Activated T-helper 17 cell treated with anti-CD3 and anti-CD28 coated beads, Interleukin-2, amount 50 U/mL, for 72 hours (primary cell): ENCODE measurements around the gene ANKRD33B. TPM values are rescaled to one million over a fixed set of nuclear protein-coding genes. Genes with fewer than 3 reads are reported as not detected.
"Not testable (repeated sequence)": the region's sequence is repeated elsewhere in the genome, so short reads cannot be mapped to it uniquely, and the experiment has no call there.

Experiments
- ATAC-seq: fragments of 150-1000 bp; cut with Tn5 transposase; replicated peaks from 2 replicates; pipeline ENCODE4 v1.10.0; 2021; ENCODE audit warnings: mild to moderate bottlenecking, moderate library complexity
- H3K27ac Mint-ChIP-seq: one replicate; pipeline ENCODE4 v1.8.0; 2022; ENCODE audit warnings: mixed read lengths
- H3K27me3 Mint-ChIP-seq: one replicate; pipeline ENCODE4 v1.8.0; 2022; ENCODE audit warnings: mixed read lengths
- H3K36me3 Mint-ChIP-seq: one replicate; pipeline ENCODE4 v1.8.0; 2022; ENCODE audit warnings: low read depth, mild to moderate bottlenecking, mixed read lengths
- H3K4me1 Mint-ChIP-seq: one replicate; pipeline ENCODE4 v1.8.0; 2022; ENCODE audit warnings: mixed read lengths
- H3K4me3 Mint-ChIP-seq: one replicate; pipeline ENCODE4 v1.8.0; 2022; ENCODE audit warnings: mild to moderate bottlenecking, mixed read lengths
- H3K9me3 Mint-ChIP-seq: one replicate; pipeline ENCODE4 v1.8.0; 2022; ENCODE audit warnings: mixed read lengths
- total RNA-seq, 2 donors: library from RNA; stranded (reverse); gene quantifications; one replicate each; pipeline ENCODE4 v1.2.3, GENCODE V29; 2022

ANKRD33B gene
- total RNA-seq, 2 donors from 2014 or later = 7.8 to 12.2 TPM

DNA sequence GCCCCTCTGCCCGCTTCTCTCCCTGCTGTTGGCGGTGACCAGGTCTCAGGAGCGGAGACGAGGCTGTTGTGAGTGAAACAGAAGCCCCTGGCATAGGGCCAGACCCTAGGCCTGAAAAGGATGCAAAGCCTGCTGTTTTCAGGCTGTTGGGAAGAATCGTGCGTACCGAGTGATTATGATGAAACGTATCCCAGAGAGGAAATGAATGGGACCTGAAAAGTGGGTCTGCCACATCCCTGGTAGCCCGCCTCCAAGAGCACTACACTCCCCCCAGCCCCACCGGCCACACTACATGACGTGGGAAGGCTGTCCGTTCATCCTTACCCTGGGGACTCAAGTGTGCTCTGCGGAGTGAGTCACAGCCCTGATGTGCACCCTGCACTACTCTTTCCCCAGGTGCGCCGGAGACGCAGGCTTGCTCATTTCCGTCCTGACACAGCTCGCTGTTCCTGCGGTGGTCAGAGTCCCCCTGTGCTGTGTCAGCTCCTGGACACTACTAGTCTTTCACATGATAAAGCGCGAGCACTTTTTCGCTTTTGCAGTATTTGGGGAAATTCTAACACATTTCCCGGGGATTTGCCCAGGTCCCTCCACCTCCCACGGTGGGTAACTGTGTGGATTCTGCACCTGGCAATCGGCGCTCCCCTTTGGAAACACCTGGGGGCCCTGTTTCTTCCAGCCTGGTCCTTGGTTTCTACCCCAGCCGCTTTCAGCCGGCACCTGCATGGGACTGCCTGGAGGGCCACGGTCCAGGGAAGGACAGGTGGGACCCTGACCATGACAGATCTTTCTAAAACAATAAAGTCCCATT lies 91.5 kb downstream of the ANKRD33B start:
- no peaks in the 10 kb centered on the region for H3K9me3 Mint-ChIP-seq
- H3K36me3 Mint-ChIP-seq = peaks cover 8% of the 10 kb centered on the region
- H3K4me3 Mint-ChIP-seq = no peak overlapping the region
- H3K27me3 Mint-ChIP-seq = no peaks in the 10 kb centered on the region
- no peak for ATAC-seq
- no peak overlapping the region for H3K27ac Mint-ChIP-seq
- no peaks in the 10 kb centered on the region for H3K4me1 Mint-ChIP-seq

GRCh38 chr5:10655972-10656830 lies 92.3 kb downstream of the ANKRD33B start:
- Mint-ChIP-seq H3K9me3 (no peaks in the 10 kb centered on the region), H3K27me3 (no peaks in the 10 kb centered on the region), H3K36me3 (no peaks in the 10 kb centered on the region), H3K4me3 (no peak overlapping the region), H3K27ac (no peak overlapping the region), H3K4me1 (no peaks in the 10 kb centered on the region)
- no peak for ATAC-seq

GRCh38 chr5:10658265-10658664 lies 94.4 kb downstream of the ANKRD33B start:
- Mint-ChIP-seq H3K27me3 (peaks cover 4% of the 10 kb centered on the region), H3K36me3 (no peaks in the 10 kb centered on the region), H3K9me3 (no peaks in the 10 kb centered on the region), H3K4me1 (no peaks in the 10 kb centered on the region), H3K27ac (no peak overlapping the region), H3K4me3 (no peak overlapping the region)
- no peak for ATAC-seq

GRCh38 chr5:10660135-10660534 lies 96.3 kb downstream of the ANKRD33B start:
- no peaks in the 10 kb centered on the region for H3K9me3 Mint-ChIP-seq
- no peaks in the 10 kb centered on the region for H3K36me3 Mint-ChIP-seq
- ATAC-seq = no peak
- H3K4me1 Mint-ChIP-seq = no peaks in the 10 kb centered on the region
- H3K27ac Mint-ChIP-seq = no peak overlapping the region
- peaks cover 4% of the 10 kb centered on the region for H3K27me3 Mint-ChIP-seq
- H3K4me3 Mint-ChIP-seq = no peak overlapping the region

- Mint-ChIP-seq H3K9me3 (no peaks in the 10 kb centered on the region), H3K4me3 (no peak overlapping the region), H3K4me1 (no peaks in the 10 kb centered on the region), H3K36me3 (no peaks in the 10 kb centered on the region), H3K27me3 (peaks cover 4% of the 10 kb centered on the region), H3K27ac (no peak overlapping the region)
- ATAC-seq = no peak
Measured at GRCh38 chr5:10660720-10661387, 97.0 kb downstream of the ANKRD33B start.

GRCh38 chr5:10661401-10661800 lies 97.5 kb downstream of the ANKRD33B start:
- Mint-ChIP-seq H3K27ac (no peak overlapping the region), H3K36me3 (no peaks in the 10 kb centered on the region), H3K4me3 (no peak overlapping the region), H3K9me3 (no peaks in the 10 kb centered on the region), H3K4me1 (no peaks in the 10 kb centered on the region), H3K27me3 (peaks cover 4% of the 10 kb centered on the region)
- no peak for ATAC-seq

DNA sequence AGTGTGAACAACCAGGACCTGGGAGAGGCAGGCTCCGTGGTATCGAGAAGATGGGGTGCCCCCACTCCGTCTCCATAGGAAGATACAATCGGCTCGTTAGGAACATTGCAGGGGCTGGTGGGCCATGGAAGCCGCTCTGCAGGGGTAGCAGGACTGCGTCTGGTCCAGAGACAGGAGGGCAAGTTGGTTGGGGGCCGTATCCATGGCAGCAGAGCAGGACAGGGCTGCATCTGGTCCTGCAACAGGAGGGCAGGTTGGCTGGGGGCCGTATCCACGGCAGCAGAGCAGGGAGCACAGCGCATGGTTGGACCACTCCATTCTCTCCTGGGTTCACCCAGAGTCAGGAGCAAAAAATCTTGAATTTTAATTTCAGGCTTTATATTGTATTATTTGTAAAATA lies 98.2 kb downstream of the ANKRD33B start:
- no peak for ATAC-seq
- H3K27ac Mint-ChIP-seq = no peak overlapping the region
- H3K9me3 Mint-ChIP-seq = no peaks in the 10 kb centered on the region
- H3K4me1 Mint-ChIP-seq = no peaks in the 10 kb centered on the region
- no peak overlapping the region for H3K4me3 Mint-ChIP-seq
- H3K27me3 Mint-ChIP-seq = peaks cover 4% of the 10 kb centered on the region
- H3K36me3 Mint-ChIP-seq = no peaks in the 10 kb centered on the region

GRCh38 chr5:10662661-10663488 lies 99.0 kb downstream of the ANKRD33B start:
- Mint-ChIP-seq H3K27ac (no peak overlapping the region), H3K4me3 (no peak overlapping the region), H3K36me3 (no peaks in the 10 kb centered on the region), H3K4me1 (no peaks in the 10 kb centered on the region), H3K27me3 (peaks cover 4% of the 10 kb centered on the region), H3K9me3 (no peaks in the 10 kb centered on the region)
- no peak for ATAC-seq

- H3K9me3 Mint-ChIP-seq = no peaks in the 10 kb centered on the region
- peaks cover 4% of the 10 kb centered on the region for H3K27me3 Mint-ChIP-seq
- H3K27ac Mint-ChIP-seq = no peak overlapping the region
- H3K36me3 Mint-ChIP-seq = no peaks in the 10 kb centered on the region
- H3K4me1 Mint-ChIP-seq = no peaks in the 10 kb centered on the region
- no peak overlapping the region for H3K4me3 Mint-ChIP-seq
- no peak for ATAC-seq
Measured at GRCh38 chr5:10663489-10664179, 99.8 kb downstream of the ANKRD33B start.

DNA sequence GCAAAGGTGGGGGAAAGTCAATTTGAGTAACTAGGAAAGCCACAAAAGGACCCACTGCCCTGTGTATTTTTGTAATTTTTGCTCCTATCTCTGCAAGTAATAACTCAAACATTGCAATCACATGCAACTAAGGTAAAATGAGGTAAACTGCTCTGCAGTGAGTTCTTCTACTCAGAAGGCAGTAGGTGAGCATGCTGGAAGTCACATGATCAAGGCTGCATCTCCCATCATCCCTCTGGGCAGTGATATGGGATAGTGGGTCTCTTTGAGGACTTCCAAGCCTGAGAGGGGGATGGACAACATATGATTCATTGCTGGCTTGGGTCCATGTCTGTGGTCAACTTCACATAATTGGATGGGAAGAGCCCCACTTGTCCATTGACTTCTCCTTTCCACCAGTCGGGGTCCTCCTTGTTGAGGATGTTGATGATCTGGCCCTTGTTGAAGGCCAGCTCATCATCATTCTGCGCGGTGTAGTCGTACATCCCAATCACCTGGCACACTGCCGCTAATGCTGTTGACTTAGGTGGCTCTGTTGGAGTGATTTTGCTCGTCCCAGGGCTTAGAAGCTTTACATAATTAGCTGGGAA lies 100.4 kb downstream of the ANKRD33B start:
- H3K9me3 Mint-ChIP-seq, ATAC-seq, H3K27me3 Mint-ChIP-seq: not testable (repeated sequence)

GRCh38 chr5:10665799-10666198 lies 101.9 kb downstream of the ANKRD33B start:
- Mint-ChIP-seq H3K36me3 (no peaks in the 10 kb centered on the region), H3K4me1 (no peaks in the 10 kb centered on the region), H3K27ac (no peak overlapping the region), H3K27me3 (peaks cover 4% of the 10 kb centered on the region), H3K9me3 (no peaks in the 10 kb centered on the region), H3K4me3 (no peak overlapping the region)
- no peak for ATAC-seq

More for the DNA sequence above, 100.4 kb downstream of the ANKRD33B start:
- H3K4me1 Mint-ChIP-seq, H3K36me3 Mint-ChIP-seq, H3K27ac Mint-ChIP-seq, H3K4me3 Mint-ChIP-seq: not testable (repeated sequence)

GRCh38 chr5:10666531-10667299 lies 102.8 kb downstream of the ANKRD33B start:
- Mint-ChIP-seq H3K9me3 (no peaks in the 10 kb centered on the region), H3K4me1 (no peaks in the 10 kb centered on the region), H3K27ac (no peak overlapping the region), H3K36me3 (no peaks in the 10 kb centered on the region), H3K27me3 (peaks cover 4% of the 10 kb centered on the region), H3K4me3 (no peak overlapping the region)
- no peak for ATAC-seq
